ENCODE data around the gene SERPINA4. TPM values are rescaled to one million over a fixed set of nuclear protein-coding genes. Genes with fewer than 3 reads are reported as not detected.
"Not testable (repeated sequence)": the region's sequence is repeated elsewhere in the genome, so short reads cannot be mapped to it uniquely, and the experiment has no call there.

The SERPINA4 gene
- total RNA-seq, 1 donor from 2014 or later = not detected

DNA sequence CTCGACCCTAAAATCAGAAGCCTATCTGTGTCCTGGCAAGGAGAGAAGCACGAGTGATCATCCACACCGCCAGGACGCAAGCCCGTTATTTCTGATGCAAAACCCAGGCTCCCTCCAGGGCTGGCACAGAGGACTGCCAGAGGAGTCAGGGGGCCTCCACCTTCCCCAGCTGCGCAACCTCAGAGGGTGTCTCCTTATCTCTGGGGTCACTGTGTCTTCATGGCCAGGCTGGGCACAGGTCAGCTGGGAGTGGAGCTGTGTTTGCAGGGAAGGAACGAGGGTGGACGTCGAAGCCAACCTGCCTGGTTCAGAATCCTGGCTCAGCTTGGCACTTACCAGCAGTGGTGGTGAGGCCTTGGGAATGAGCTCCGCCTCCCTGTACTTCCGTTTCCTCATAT, 38.9 kb downstream of the SERPINA4 start:
- ChIA-PET CTCF (no interaction called here), POLR2A (no interaction called here)
- intact Hi-C loops (cut with micrococcal nuclease) = no loop called here
- DNase-seq (no peak), ATAC-seq (ENCODE audit: low read depth) (no peak)
- H3K4me3 Mint-ChIP-seq = no peak overlapping the region
- TF ChIP-seq, protein P1, sequence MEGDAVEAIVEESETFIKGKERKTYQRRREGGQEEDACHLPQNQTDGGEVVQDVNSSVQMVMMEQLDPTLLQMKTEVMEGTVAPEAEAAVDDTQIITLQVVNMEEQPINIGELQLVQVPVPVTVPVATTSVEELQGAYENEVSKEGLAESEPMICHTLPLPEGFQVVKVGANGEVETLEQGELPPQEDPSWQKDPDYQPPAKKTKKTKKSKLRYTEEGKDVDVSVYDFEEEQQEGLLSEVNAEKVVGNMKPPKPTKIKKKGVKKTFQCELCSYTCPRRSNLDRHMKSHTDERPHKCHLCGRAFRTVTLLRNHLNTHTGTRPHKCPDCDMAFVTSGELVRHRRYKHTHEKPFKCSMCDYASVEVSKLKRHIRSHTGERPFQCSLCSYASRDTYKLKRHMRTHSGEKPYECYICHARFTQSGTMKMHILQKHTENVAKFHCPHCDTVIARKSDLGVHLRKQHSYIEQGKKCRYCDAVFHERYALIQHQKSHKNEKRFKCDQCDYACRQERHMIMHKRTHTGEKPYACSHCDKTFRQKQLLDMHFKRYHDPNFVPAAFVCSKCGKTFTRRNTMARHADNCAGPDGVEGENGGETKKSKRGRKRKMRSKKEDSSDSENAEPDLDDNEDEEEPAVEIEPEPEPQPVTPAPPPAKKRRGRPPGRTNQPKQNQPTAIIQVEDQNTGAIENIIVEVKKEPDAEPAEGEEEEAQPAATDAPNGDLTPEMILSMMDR (IDR thresholded peaks at IDR 0.05) = no peak
- no peaks in the 10 kb centered on the region for H3K36me3 Mint-ChIP-seq (ENCODE audit: low read depth)
- H3K4me1 Mint-ChIP-seq = no peaks in the 10 kb centered on the region
- H3K27me3 Mint-ChIP-seq = peaks cover 1% of the 10 kb centered on the region
- H3K9me3 Mint-ChIP-seq = no peaks in the 10 kb centered on the region
- H3K27ac Mint-ChIP-seq = no peak overlapping the region

DNA sequence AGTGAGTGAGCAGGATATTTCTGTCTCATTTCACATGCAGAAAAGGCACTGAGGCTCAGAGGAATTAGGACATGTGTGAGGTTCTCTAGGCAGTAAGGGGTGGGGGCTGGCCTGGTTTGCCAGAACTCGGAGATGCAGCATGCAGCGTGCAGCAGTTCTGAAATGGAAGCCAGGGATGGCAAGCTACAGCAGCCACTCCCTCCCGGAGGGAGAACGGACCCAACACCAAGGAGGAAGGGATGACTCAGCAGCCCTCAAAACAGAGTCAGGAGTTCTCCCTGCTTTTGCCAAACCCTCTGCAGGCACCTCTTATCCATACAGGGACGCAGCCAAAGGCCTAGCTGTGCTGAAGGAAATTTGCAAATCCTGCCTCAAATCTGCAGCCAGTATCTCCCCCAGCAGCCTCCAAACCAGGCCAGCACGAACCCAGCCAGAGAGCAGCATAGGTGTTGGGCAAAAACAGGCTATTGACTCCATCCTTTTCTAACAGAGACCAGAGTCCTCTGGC, 40.7 kb downstream of the SERPINA4 start:
- no peaks in the 10 kb centered on the region for H3K36me3 Mint-ChIP-seq (ENCODE audit: low read depth)

DNA sequence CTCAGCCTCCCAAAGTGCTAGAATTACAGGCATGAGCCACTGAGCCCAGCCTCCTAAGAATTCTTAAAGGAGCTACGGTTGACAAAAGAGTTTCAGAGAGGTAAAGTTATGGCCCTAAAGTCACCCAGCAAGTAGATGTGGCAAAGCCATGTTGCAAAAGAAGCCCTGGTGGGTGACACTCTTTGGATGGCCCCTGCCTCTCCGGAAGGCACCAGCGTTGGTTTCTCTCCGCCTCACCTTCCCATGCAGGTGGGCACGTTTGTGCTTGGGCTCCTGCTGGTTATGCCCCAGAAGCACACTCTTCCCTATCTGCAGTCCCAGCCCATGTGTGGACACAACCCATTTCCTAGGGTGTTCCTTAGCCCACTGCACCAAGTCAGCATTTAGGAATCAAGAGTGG, 41.5 kb downstream of the SERPINA4 start:
- no peak overlapping the region for H3K4me3 Mint-ChIP-seq
- H3K36me3 Mint-ChIP-seq (ENCODE audit: low read depth) = no peaks in the 10 kb centered on the region
- no peaks in the 10 kb centered on the region for H3K4me1 Mint-ChIP-seq
- no peak for DNase-seq
- ChIA-PET POLR2A (no interaction called here), CTCF (no interaction called here)
- ATAC-seq (ENCODE audit: low read depth) = no peak
- peaks cover 4% of the 10 kb centered on the region for H3K9me3 Mint-ChIP-seq
- H3K27ac Mint-ChIP-seq = no peak overlapping the region
- peaks cover 1% of the 10 kb centered on the region for H3K27me3 Mint-ChIP-seq
- intact Hi-C loops (cut with micrococcal nuclease) = no loop called here
- TF ChIP-seq, protein P1 (IDR thresholded peaks at IDR 0.05) = no peak

More for the DNA sequence above, 40.7 kb downstream of the SERPINA4 start:
- H3K9me3 Mint-ChIP-seq = no peaks in the 10 kb centered on the region
- POLR2A ChIA-PET = no interaction called here
- ATAC-seq (ENCODE audit: low read depth) (no peak), DNase-seq (no peak)
- H3K27ac Mint-ChIP-seq = no peak overlapping the region
- H3K27me3 Mint-ChIP-seq = peaks cover 1% of the 10 kb centered on the region
- TF ChIP-seq, protein P1 (IDR thresholded peaks at IDR 0.05) = no peak
- no peak overlapping the region for H3K4me3 Mint-ChIP-seq
- intact Hi-C loops (cut with micrococcal nuclease) = no loop called here
- CTCF ChIA-PET = no interaction called here
- no peaks in the 10 kb centered on the region for H3K4me1 Mint-ChIP-seq

DNA sequence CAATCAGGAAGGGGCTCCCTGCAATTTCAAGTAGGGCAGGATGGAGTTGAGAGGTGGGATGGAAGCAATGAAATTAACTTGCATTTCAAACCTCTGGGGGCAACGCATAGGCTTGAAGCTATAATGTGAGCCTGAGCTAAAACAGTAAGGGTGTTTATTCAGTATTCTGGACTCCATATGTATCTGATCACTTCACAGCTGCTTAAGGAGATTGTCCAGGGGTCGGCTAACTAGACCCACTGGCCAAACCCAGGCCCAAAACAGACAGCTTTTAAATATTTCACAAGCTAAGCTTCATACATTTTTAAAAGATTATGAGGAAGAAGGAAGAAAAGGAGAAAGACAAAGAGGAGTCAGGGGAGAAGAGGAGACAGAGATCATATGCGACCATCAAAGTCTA, 44.1 kb downstream of the SERPINA4 start:
- no peak for DNase-seq
- CTCF ChIA-PET = no interaction called here
- H3K4me1 Mint-ChIP-seq = no peaks in the 10 kb centered on the region
- ATAC-seq (ENCODE audit: low read depth) = no peak
- H3K36me3 Mint-ChIP-seq (ENCODE audit: low read depth) = no peaks in the 10 kb centered on the region
- H3K27me3 Mint-ChIP-seq = no peaks in the 10 kb centered on the region
- POLR2A ChIA-PET = no interaction called here
- TF ChIP-seq, protein P1 (IDR thresholded peaks at IDR 0.05) = no peak
- intact Hi-C loops (cut with micrococcal nuclease) = no loop called here
- peaks cover 4% of the 10 kb centered on the region for H3K9me3 Mint-ChIP-seq
- no peak overlapping the region for H3K27ac Mint-ChIP-seq
- H3K4me3 Mint-ChIP-seq = no peak overlapping the region

DNA sequence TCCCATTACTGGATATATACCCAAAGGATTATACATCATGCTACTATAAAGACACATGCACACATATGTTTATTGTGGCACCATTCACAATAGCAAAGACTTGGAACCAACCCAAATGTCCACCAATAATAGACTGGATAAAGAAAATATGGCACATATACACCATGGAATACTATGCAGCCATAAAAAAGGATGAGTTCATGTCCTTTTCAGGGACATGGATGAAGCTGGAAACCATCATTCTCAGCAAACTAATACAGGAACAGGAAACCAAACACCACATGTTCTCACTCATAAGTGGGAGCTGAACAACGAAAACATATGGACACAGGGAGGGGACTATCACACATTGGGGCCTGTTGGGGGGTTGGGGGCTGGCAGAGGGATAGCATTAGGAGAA, 47.7 kb downstream of the SERPINA4 start:
- H3K27ac Mint-ChIP-seq; H3K4me3 Mint-ChIP-seq; H3K36me3 Mint-ChIP-seq (ENCODE audit: low read depth); H3K9me3 Mint-ChIP-seq; H3K27me3 Mint-ChIP-seq; intact Hi-C loops (cut with micrococcal nuclease); CTCF ChIA-PET; H3K4me1 Mint-ChIP-seq; POLR2A ChIA-PET; ATAC-seq (ENCODE audit: low read depth); DNase-seq: not testable (repeated sequence)

DNA sequence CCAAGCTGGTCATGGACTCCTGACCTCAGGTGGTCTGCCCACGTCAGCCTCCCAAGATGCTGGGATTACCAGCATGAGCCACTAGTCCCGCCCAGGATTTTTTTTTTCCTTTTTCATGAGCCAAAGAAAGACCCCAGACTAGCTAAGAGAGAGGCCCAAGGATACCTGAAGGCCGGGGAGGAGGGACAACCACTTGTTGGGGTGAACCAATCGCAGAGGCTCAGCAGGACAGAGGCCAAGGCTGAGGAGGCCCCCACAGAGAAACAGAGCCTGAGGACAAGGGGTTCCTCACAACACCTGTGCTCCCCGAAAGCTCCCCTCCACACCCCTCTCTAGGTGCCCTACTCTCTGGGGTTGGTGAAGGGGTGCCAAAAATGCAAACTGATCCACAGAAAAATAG, 49.9 kb downstream of the SERPINA4 start:
- no peaks in the 10 kb centered on the region for H3K4me1 Mint-ChIP-seq
- no peak overlapping the region for H3K27ac Mint-ChIP-seq
- intact Hi-C loops (cut with micrococcal nuclease) = no loop called here
- H3K4me3 Mint-ChIP-seq = no peak overlapping the region
- H3K9me3 Mint-ChIP-seq = peaks cover 4% of the 10 kb centered on the region
- DNase-seq = no peak
- ChIA-PET POLR2A (no interaction called here), CTCF (no interaction called here)
- ATAC-seq (ENCODE audit: low read depth) = no peak
- H3K27me3 Mint-ChIP-seq = no peaks in the 10 kb centered on the region
- no peaks in the 10 kb centered on the region for H3K36me3 Mint-ChIP-seq (ENCODE audit: low read depth)
- TF ChIP-seq, protein P1 (IDR thresholded peaks at IDR 0.05) = no peak

All from activated B cell treated with CpG ODN at 0.5 μM for 24 hours (primary cell).